Measurements from ENCODE around the gene ARL15.

DNA sequence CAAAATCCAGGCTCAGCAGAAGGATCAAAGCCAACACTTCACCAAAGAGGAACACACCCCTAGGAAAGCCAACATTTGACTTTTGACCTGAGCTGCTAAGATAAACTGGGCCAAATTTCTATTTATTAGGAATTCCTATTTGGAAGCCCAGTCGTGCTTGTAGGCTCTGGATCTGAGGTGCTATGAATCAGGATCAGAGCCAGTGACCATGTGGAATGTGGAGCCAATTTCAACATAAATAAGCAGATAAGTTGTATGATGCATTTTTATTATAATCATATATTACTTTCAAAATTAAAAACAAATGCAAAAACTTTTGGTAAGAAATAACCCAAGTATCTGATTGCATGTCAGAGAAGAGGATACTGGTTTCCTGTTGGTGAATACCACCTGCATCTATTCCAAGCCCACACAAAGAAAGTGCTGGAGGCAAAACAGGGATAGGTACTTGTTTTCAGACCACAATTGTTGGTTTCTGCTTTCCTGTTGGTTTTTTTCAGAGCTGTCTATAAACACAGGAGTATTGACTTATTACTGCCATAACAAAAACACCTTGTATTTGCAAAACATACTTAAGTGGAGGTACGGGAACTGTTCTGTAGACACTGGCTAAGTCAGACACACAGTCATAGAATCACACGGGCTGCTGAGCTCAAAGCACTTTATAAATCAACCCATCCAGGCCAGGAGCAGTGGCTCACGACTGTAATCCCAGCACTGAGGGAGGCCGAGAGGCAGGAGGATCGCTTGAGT, 52.8 kb downstream of the ARL15 start:
- TF ChIP-seq, protein P1, sequence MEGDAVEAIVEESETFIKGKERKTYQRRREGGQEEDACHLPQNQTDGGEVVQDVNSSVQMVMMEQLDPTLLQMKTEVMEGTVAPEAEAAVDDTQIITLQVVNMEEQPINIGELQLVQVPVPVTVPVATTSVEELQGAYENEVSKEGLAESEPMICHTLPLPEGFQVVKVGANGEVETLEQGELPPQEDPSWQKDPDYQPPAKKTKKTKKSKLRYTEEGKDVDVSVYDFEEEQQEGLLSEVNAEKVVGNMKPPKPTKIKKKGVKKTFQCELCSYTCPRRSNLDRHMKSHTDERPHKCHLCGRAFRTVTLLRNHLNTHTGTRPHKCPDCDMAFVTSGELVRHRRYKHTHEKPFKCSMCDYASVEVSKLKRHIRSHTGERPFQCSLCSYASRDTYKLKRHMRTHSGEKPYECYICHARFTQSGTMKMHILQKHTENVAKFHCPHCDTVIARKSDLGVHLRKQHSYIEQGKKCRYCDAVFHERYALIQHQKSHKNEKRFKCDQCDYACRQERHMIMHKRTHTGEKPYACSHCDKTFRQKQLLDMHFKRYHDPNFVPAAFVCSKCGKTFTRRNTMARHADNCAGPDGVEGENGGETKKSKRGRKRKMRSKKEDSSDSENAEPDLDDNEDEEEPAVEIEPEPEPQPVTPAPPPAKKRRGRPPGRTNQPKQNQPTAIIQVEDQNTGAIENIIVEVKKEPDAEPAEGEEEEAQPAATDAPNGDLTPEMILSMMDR (IDR thresholded peaks at IDR 0.05): no peak
- TF ChIP-seq POLR2A (IDR thresholded peaks at IDR 0.05) (no peak), POLR2AphosphoS5 (IDR thresholded peaks at IDR 0.05) (no peak)

Measured in breast epithelium (tissue), 3 donors.